Stomach (tissue), 4 donors: ENCODE results near the gene AKNA.

Experiments used
- POLR2A ChIP-seq, 4 donors: fragments of 450-650 bp; IDR thresholded peaks; one replicate each; pipeline ENCODE4 v1.6.1; 2016; ENCODE audit warnings: antibody characterized with exemption in 4 of 4, control low read depth in 2 of 4, mild to moderate bottlenecking in 1 of 4, moderate library complexity in 1 of 4
- POLR2AphosphoS5 ChIP-seq, 3 donors: sonication (generic); formaldehyde crosslinking; IDR thresholded peaks; one replicate each; pipeline ENCODE4 v1.6.1; 2016; ENCODE audit warnings: antibody characterized with exemption in 3 of 3
- TF ChIP-seq, protein P1 (sequence below), 7 experiments: fragments of 450-650 bp in 4 of 7; fragments of 200-600 bp in 3 of 7; sonication (generic) in 3 of 7; IDR thresholded peaks; one replicate each; pipeline ENCODE4 v1.5.1; 2016 to 2019; ENCODE audit warnings: antibody characterized with exemption in 7 of 7, control low read depth in 2 of 7, mild to moderate bottlenecking in 1 of 7

DNA sequence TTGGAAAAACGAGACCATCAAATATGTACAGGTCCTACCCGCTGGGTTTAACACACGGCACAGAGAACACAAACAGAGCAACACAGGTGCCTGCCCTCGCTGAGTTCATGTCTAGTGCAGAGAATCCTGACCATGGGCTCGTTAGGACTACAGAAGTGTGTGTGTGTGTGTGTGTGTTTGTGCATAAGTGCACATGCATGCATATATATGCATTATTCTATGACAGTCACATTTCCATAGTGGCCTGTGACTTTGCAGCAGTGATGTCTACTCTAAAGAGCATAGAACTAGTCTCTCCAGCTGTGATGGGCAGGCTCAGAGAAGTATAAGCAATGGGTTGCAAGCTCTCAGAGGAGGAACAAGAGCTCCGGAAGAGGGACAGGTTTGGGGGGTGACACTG, 30.4 kb downstream of the AKNA start:
- TF ChIP-seq, protein P1, sequence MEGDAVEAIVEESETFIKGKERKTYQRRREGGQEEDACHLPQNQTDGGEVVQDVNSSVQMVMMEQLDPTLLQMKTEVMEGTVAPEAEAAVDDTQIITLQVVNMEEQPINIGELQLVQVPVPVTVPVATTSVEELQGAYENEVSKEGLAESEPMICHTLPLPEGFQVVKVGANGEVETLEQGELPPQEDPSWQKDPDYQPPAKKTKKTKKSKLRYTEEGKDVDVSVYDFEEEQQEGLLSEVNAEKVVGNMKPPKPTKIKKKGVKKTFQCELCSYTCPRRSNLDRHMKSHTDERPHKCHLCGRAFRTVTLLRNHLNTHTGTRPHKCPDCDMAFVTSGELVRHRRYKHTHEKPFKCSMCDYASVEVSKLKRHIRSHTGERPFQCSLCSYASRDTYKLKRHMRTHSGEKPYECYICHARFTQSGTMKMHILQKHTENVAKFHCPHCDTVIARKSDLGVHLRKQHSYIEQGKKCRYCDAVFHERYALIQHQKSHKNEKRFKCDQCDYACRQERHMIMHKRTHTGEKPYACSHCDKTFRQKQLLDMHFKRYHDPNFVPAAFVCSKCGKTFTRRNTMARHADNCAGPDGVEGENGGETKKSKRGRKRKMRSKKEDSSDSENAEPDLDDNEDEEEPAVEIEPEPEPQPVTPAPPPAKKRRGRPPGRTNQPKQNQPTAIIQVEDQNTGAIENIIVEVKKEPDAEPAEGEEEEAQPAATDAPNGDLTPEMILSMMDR (IDR thresholded peaks at IDR 0.05), result no peak
- TF ChIP-seq POLR2A (IDR thresholded peaks at IDR 0.05) (no peak), POLR2AphosphoS5 (IDR thresholded peaks at IDR 0.05) (no peak)
